ENCODE data around the gene SPPL2A.

SPPL2A gene

DNA sequence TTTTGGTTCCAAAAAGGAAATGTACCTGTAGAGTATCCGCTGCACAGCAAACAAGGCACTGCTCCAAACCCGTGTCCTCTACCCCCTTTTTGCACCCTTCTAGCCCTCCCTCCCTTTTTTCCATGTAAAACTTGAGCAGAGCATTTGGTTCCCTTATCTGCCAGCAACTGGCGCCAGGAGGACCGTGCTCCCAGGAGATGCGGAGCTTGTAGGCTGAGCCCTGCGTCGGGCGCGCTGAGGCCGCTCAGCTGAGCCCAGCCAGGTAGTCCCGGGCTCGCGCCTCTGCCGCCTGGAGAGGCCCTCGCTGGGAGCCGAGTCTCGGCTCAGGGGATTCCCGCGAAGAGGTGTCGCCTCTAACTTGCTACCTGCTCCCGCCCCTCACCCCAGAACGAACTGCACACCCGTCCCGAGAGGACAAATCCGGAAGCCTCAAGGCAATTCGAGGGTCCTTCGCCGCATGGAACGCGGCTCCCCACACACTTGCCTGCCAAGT, 79.5 kb downstream of the SPPL2A start:
- no peak for DNase-seq

DNA sequence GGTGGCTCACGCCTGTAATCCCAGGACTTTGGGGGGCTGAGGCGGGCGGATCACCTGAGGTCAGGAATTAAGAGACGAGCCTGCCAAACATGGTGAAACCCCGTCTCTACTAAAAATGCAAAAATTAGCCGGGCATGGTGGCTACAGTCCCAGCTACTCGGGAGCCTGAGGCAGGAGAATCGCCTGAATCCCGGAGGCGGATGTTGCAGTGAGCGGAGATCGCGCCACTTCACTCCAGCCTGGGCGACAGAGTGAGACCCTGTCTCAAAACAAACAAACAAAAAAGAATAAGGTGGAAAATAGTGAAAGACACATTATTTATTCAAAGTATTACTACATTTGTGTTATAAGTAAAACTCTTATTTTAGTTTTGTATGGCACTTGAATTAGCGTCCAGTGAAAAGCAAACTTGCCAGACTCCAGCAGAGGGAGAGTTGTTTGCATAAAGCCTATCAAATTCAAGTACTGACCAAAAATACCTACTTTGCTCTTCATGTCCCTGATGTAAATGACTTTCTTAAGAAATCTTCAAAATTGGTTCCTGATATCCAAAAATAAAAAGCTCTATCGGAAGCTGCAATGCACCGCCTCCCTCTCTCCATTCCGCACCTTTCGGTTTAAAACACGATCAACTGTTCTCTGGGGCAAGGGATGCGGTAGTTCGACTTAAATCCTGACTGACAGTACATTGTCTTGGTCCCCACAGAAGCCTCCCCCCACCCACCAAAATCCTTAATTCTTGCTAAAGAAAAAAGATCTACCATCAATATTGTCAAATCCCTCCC, 80.1 kb downstream of the SPPL2A start:
- no peak for DNase-seq

DNA sequence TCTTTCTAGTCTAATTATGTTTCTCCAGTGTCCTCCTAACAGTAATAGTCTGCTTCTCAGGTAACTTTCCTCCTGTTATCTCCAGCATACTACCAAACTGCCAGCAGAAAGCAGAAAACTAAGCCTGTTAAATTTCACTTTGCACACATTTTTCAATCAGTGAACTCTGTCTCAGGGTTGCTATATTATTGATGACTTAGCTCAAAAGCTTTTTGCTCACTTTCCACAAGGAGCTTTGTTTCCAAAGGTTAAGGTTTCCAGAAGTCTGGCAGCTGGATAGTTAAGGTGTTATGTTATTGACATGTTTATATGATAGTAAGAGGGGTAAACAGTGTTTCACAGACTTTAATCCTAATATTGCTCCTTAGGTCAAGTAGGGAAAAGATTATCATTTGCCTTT, 84.0 kb downstream of the SPPL2A start:
- DNase-seq: no peak

DNA sequence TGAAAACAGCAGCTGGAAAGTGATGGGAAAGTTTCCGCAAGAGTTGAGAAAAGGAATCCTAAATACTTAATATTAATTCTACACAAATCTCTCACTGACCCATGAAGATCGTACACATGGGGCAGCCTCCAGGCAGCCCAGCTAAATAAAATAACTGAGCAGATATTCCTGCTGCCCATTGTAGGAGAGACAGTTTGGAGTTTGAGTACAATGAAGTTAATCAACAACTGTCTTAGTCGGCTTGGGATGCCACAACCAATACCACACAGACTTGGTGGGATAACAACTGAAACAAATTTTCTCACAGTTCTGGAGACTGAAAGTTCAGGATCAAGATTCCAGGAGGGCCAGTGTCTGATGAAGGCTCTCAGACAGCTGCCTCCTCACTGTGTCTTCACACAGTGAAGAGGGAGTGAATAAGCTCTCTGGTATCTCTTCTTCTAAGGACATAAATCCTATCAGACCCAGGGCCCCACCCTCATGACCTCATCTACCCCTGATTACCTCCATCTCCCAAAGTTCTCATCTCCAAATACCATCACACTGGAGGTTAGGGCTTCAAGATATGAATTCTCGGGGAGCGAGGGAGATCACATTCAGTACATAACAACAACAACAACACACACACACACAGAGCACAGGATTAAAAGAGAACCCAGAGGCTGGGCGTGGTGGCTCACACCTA, 88.6 kb downstream of the SPPL2A start:
- DNase-seq: no peak

DNA sequence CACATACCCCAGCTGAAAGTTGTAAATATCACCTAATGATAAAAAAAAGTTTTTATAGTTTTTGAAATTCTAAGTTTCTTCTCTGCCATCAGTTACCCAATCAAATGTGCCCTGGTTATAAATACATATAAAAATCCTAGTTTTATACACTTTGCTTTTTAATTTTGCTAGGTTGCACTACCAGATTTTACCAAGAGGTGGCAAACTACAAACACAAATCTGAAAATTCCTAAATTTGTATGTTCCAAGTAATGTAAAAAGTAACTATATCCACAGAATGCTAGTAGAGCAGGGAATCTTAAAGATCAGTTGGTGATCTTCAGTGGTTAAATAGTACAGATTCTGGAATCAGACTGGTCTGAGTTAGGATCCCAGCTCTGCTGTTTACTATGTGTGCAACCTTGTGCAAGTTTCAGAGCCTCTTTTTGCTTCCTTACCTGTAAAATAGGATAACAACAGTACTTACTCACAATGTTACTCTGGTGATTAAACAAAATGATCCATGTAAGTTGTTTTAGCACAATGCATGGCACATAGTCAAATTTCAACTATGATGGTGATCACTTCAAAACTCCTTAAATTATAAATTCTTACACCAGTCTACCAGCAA, 89.9 kb downstream of the SPPL2A start:
- no peak for DNase-seq

DNA sequence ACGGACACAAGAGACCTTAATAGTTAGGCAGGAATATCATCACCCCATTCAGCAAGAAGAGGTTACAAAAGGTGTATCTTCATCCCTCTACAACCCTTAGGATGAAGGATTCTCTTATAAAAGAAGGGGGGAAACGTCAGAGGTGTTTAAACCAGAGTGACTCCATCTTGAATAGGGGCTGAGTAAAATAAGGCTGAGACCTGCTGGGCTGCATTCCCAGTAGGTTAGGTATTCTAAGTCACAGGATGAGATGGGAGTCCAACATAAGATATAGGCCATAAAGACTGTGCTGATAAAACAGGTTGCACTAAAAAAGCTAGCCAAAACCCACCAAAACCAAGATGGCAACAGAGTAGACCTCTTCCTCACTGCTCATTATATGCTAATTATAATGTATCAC, 95.4 kb downstream of the SPPL2A start:
- no peak for DNase-seq

DNA sequence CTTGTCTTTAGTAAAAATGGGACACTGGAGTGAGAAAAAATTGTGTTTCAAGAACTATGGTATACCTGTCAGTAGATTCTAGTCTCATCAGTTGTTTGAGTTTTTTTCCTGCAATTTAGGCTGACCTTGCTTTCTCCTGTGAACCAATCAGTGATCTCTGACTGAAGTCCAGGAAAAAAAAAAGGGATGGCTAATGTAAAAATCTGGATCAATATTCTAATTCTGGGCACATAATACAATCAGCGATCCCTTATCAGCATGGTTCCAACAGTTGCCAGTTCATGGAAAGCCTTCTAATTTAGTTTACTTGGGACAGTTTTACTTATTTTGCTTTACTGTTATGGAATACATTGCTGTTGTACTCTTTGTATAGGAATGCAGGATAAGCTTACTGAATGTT, 95.9 kb downstream of the SPPL2A start:
- DNase-seq: no peak

DNA sequence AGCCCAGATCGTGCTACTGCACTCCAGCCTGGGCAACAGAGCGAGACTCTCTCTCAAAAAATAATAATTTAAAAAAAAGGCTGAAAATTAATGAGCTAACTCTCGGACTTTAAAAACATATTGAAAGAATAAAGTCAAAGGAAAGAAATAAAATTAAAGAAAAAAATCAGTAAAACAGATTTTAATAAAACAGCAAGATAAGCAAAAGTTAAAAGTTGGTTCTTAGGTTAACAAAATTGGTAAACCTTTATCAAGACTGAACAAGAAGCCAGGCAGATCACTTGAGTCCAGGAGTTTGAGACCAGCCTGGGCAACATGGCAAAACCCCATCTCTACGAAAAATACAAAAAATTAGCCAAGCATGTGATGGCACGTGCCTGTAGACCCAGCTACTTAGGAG, 99.6 kb downstream of the SPPL2A start:
- no peak for DNase-seq

DNA sequence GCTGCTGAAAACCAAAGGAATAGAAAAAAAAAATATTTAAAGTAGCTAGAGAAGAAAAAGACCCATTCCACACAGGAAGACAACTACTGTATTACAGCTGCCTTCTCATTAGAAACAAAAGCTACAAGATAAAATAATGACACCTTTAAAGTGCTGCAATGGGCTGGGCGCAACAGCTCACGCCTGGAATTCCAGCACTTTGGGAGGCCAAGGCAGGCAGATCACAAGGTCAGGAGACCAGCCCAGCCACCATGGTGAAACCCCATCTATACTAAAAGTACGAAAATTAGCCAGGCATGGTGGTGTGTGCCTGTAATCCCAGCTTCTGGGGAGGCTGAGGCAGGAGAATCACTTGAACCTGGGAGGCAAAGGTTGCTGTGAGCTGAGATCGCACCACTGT, 110.0 kb downstream of the SPPL2A start:
- DNase-seq: no peak

DNA sequence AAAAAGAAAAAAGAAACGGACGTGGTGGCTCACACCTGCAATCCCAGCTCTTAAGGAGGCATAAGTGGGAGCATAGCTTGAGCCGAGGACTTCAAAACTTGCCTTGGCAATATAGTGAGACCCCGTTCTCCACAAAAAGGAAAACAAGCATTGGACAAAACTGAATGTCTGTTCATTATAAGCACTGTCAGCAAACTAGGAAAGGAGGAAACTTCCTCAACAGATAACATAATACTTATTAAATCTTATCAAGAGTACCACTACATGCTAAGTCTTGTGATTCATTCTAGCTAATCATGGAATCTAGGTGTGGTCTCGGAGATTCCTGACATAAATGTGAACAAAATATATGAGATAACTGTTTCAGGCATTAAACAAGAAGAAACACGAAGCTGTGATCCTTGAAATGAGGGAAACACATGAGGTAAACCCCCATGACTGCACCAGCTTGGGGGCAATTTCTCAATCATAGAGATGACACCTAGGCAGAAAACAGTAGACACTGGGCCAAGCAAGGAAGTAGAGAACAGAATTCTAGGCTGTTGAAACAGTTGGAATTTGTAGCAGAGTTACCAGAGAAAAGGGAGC, 112.3 kb downstream of the SPPL2A start:
- DNase-seq: no peak

DNA sequence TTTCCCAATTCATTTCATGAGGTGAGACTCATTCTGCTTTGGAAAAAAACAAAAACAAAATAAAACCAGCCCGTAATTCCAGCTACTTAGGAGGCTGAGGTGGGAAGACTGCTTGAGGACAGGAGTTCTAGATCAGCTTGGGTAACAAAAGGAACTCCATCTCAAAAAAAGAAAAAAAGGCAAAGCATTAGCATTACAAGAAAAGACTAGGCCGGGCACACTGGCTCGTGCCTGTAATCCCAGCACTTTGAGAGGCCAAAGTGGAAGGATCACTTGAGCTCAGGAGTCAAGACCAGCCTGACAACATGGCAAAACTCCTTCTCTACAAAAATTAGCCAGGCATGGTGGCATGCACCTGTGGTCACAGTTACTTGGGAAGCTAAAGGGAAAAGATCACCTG, 112.8 kb downstream of the SPPL2A start:
- no peak for DNase-seq
